HepG2 (cell line): ENCODE results near the gene KCTD6. TPM values are rescaled to one million over a fixed set of nuclear protein-coding genes. Genes with fewer than 3 reads are reported as not detected.
A peak's percentile ranks its signal among the peaks of the same experiment; 100 is the strongest.

Experiments used
- GMEB1 ChIP-seq: sonication (generic); formaldehyde crosslinking; IDR thresholded peaks from 2 replicates; pipeline ENCODE4 v1.5.1; 2020; ENCODE audit warnings: missing genetic modification reagents, mild to moderate bottlenecking, borderline replicate concordance
- HNRNPL ChIP-seq: fragments of 200-400 bp; formaldehyde crosslinking; IDR thresholded peaks from 2 replicates; pipeline ENCODE4 v1.6.1; 2017; ENCODE audit warnings: mild to moderate bottlenecking, low read depth, low read length
- RBM39 ChIP-seq: fragments of 200-400 bp; formaldehyde crosslinking; IDR thresholded peaks from one replicate; pipeline ENCODE4 v1.6.1; 2018; ENCODE audit warnings: antibody characterized with exemption, mild to moderate bottlenecking, low read depth, low read length; ENCODE audit not compliant: poor library complexity, severe bottlenecking
- SAFB2 ChIP-seq: sonication (generic); formaldehyde crosslinking; IDR thresholded peaks from 2 replicates; pipeline ENCODE4 v1.5.1; 2020; ENCODE audit warnings: missing genetic modification reagents, low read depth, mild to moderate bottlenecking, borderline replicate concordance
- THAP9 ChIP-seq: sonication (generic); formaldehyde crosslinking; IDR thresholded peaks from 2 replicates; pipeline ENCODE4; 2020; ENCODE audit warnings: missing genetic modification reagents, mild to moderate bottlenecking, borderline replicate concordance
- ZNF24 ChIP-seq: fragments of 450-650 bp; IDR thresholded peaks from 2 replicates; pipeline ENCODE4 v1.6.1; 2017; ENCODE audit warnings: antibody characterized with exemption, mild to moderate bottlenecking
- ZNF432 ChIP-seq: sonication (generic); formaldehyde crosslinking; IDR thresholded peaks from 2 replicates; pipeline ENCODE4 v1.5.0; 2020; ENCODE audit warnings: missing genetic modification reagents, mild to moderate bottlenecking, borderline replicate concordance
- ZNF574 ChIP-seq: sonication (generic); formaldehyde crosslinking; IDR thresholded peaks from 2 replicates; pipeline ENCODE4 v1.4.0; 2020; ENCODE audit warnings: missing genetic modification reagents
- ZNF639 ChIP-seq: conservative IDR thresholded peaks from 2 replicates; pipeline ENCODE4 v1.6.1; 2018; ENCODE audit warnings: missing genetic modification reagents
- ZNF724P ChIP-seq: sonication (generic); formaldehyde crosslinking; IDR thresholded peaks from 2 replicates; pipeline ENCODE4 v1.8.0; 2022; ENCODE audit warnings: missing genetic modification reagents, borderline replicate concordance
- ZNF770 ChIP-seq: sonication (generic); formaldehyde crosslinking; IDR thresholded peaks from 2 replicates; pipeline ENCODE4 v1.5.0; 2020; ENCODE audit warnings: mild to moderate bottlenecking, missing genetic modification reagents
- ZNF816 ChIP-seq: sonication (generic); formaldehyde crosslinking; IDR thresholded peaks from 2 replicates; pipeline ENCODE4 v1.8.0; 2022; ENCODE audit warnings: missing genetic modification reagents, mild to moderate bottlenecking, borderline replicate concordance
- polyA plus RNA-seq, 8 experiments: library from polyadenylated mRNA; depleted of rRNA in 3 of 8; stranded (reverse) in 7 of 8; unstranded in 1 of 8; fragments of >200 nt; fragmentation: Illumina TruSeq in 4 of 8; extraction: Trizol in 4 of 8; gene quantifications; 2 replicates each; pipeline versions ENCODE4 v1.2.1 to v1.2.3, GENCODE V29; 2011 to 2016; ENCODE audit warnings: low read depth in 4 of 8, missing spikeins in 1 of 8, mixed read lengths in 1 of 8; ENCODE audit not compliant: insufficient read depth in 1 of 8
- total RNA-seq, 5 experiments: library from RNA; depleted of rRNA; stranded (reverse); fragments of >200 nt; fragmentation: Illumina TruSeq; extraction: Trizol; gene quantifications; 2 replicates each; pipeline ENCODE4 v1.2.3, GENCODE V29; 2016; ENCODE audit warnings: low read depth in 1 of 5

KCTD6 gene
- total and polyA plus RNA-seq, 2 of the 13 experiments (the other 11 are each of a cell fraction or from before 2014, with no cell fraction given), result 13.4 to 14.2 TPM

GRCh38 chr3:58491506-58492402 lies at the start of gene KCTD6 (continued):
- TF ChIP-seq THAP9 (CRISPR knock-in tag) (peak; percentile 33; the same call in 1 of the 2 replicates), ZNF574 (CRISPR knock-in tag) (peak; percentile 74), ZNF816 (0 out of 2 replicates have a peak, but pooled peaks have one; percentile 16), ZNF770 (CRISPR knock-in tag) (0 out of 2 replicates have a peak, but pooled peaks have one; percentile 27), SAFB2 (CRISPR knock-in tag) (no peak), ZNF639 (CRISPR knock-in tag) (no peak), GMEB1 (CRISPR knock-in tag) (peak; percentile 30; the same call in 1 of the 2 replicates), ZNF24 (no peak), RBM39 (no peak), HNRNPL (no peak), ZNF724P (no peak), ZNF432 (CRISPR knock-in tag) (no peak)
